ENCODE results near the gene CFDP1. TPM values are rescaled to one million over a fixed set of nuclear protein-coding genes. Genes with fewer than 3 reads are reported as not detected.

The CFDP1 gene
- total and polyA plus RNA-seq, 2 experiments from 2014 or later = 97.1 to 116 TPM

GRCh38 chr16:75458439-75458838 is 25.1 kb upstream of the CFDP1 start:
- 80% methylated on average over 2 of the region's 2 CpGs for WGBS (ENCODE audit: low lambda C conversion rate, missing lambda C conversion rate)
- Histone ChIP-seq H3K27me3 (no peaks in the 10 kb centered on the region), H3K9me2 (replicated peaks; ENCODE audit: insufficient read depth) (no peaks in the 10 kb centered on the region), H3K36me3 (replicated peaks; ENCODE audit: insufficient read depth, low read depth) (no peaks in the 10 kb centered on the region), H3K4me2 (peak overlapping the region; percentile 13), H3K4me3 (no peak overlapping the region), H3K27ac (no peak overlapping the region), H4K20me1 (ENCODE audit: insufficient read depth, poor library complexity, severe bottlenecking) (peaks cover 63% of the 10 kb centered on the region), H3K9me3 (ENCODE audit: low read depth) (no peaks in the 10 kb centered on the region), H3K79me2 (peaks cover 97% of the 10 kb centered on the region), H2AFZ (no peak overlapping the region), H3K4me1 (ENCODE audit: insufficient read depth) (peaks cover 10% of the 10 kb centered on the region)
- TF ChIP-seq EZH2 (IDR thresholded peaks at IDR 0.05; ENCODE audit: borderline replicate concordance) = no peak
- TF ChIP-seq EZH2phosphoT487 (IDR thresholded peaks at IDR 0.05; ENCODE audit: low read depth, severe bottlenecking, unreplicated experiment) = no peak
- TF ChIP-seq CTCF (IDR thresholded peaks at IDR 0.05; ENCODE audit: poor library complexity) = no peak
- no peak for DNase-seq (ENCODE audit: low spot score)

GRCh38 chr16:75458029-75458428 is 24.7 kb upstream of the CFDP1 start:
- Histone ChIP-seq H3K27ac (no peak overlapping the region), H4K20me1 (ENCODE audit: insufficient read depth, poor library complexity, severe bottlenecking) (peaks cover 64% of the 10 kb centered on the region), H3K4me2 (peak overlapping the region; percentile 13), H3K36me3 (replicated peaks; ENCODE audit: insufficient read depth, low read depth) (no peaks in the 10 kb centered on the region), H3K79me2 (peaks cover 100% of the 10 kb centered on the region), H3K4me1 (ENCODE audit: insufficient read depth) (peaks cover 14% of the 10 kb centered on the region), H3K4me3 (no peak overlapping the region), H2AFZ (no peak overlapping the region), H3K27me3 (no peaks in the 10 kb centered on the region), H3K9me2 (replicated peaks; ENCODE audit: insufficient read depth) (no peaks in the 10 kb centered on the region), H3K9me3 (ENCODE audit: low read depth) (no peaks in the 10 kb centered on the region)
- 94% methylated on average over 4 of the region's 4 CpGs for WGBS (ENCODE audit: low lambda C conversion rate, missing lambda C conversion rate)
- no peak for DNase-seq (ENCODE audit: low spot score)
- TF ChIP-seq CTCF (IDR thresholded peaks at IDR 0.05; ENCODE audit: poor library complexity) (no peak), EZH2phosphoT487 (IDR thresholded peaks at IDR 0.05; ENCODE audit: low read depth, severe bottlenecking, unreplicated experiment) (no peak), EZH2 (IDR thresholded peaks at IDR 0.05; ENCODE audit: borderline replicate concordance) (no peak)

GRCh38 chr16:75457485-75458021 is 24.2 kb upstream of the CFDP1 start:
- H3K9me3 ChIP-seq (ENCODE audit: low read depth) = no peaks in the 10 kb centered on the region
- H3K4me1 ChIP-seq (ENCODE audit: insufficient read depth) = peaks cover 17% of the 10 kb centered on the region
- no peaks in the 10 kb centered on the region for H3K36me3 ChIP-seq (replicated peaks; ENCODE audit: insufficient read depth, low read depth)
- H4K20me1 ChIP-seq (ENCODE audit: insufficient read depth, poor library complexity, severe bottlenecking) = peaks cover 61% of the 10 kb centered on the region
- TF ChIP-seq EZH2phosphoT487 (IDR thresholded peaks at IDR 0.05; ENCODE audit: low read depth, severe bottlenecking, unreplicated experiment) (no peak), CTCF (IDR thresholded peaks at IDR 0.05; ENCODE audit: poor library complexity) (no peak), EZH2 (IDR thresholded peaks at IDR 0.05; ENCODE audit: borderline replicate concordance) (no peak)
- 95% methylated on average over 5 of the region's 5 CpGs for WGBS (ENCODE audit: low lambda C conversion rate, missing lambda C conversion rate)
- H3K27me3 ChIP-seq = no peaks in the 10 kb centered on the region
- H2AFZ ChIP-seq = no peak overlapping the region
- H3K4me2 ChIP-seq = peak overlapping the region; percentile 13
- H3K27ac ChIP-seq = no peak overlapping the region
- no peak for DNase-seq (ENCODE audit: low spot score)
- peaks cover 98% of the 10 kb centered on the region for H3K79me2 ChIP-seq
- H3K9me2 ChIP-seq (replicated peaks; ENCODE audit: insufficient read depth) = no peaks in the 10 kb centered on the region
- H3K4me3 ChIP-seq = no peak overlapping the region

Data from hepatocyte (in vitro differentiated cells).